Activated T-helper 2 cell treated with anti-CD3 and anti-CD28 coated beads, Interferon-gamma antibody, Interleukin-2, Interleukin-4, amounts not matched to agents 10 μg/mL and 5 μg/mL and 100 μg/mL, durations not matched to agents 14 hours and 24 hours and 36 hours (primary cell): Measurements from ENCODE around the gene TMTC2. TPM values are rescaled to one million over a fixed set of nuclear protein-coding genes. Genes with fewer than 3 reads are reported as not detected.

ENCODE experiments used
- DNase-seq: peaks from one replicate; pipeline ENCODE4 v3.0.0; 2021; ENCODE audit warnings: low spot score
- H3K27ac Mint-ChIP-seq: one replicate; pipeline ENCODE4 v1.8.0; 2021; ENCODE audit warnings: mixed read lengths
- H3K27me3 Mint-ChIP-seq: one replicate; pipeline ENCODE4 v1.8.0; 2021; ENCODE audit warnings: low read depth, mixed read lengths
- H3K36me3 Mint-ChIP-seq: one replicate; pipeline ENCODE4 v1.8.0; 2021; ENCODE audit warnings: low read depth, mixed read lengths
- H3K4me1 Mint-ChIP-seq: one replicate; pipeline ENCODE4 v1.8.0; 2021; ENCODE audit warnings: low read depth, mixed read lengths
- H3K4me3 Mint-ChIP-seq: one replicate; pipeline ENCODE4 v1.8.0; 2021; ENCODE audit warnings: low read depth, mild to moderate bottlenecking, moderate library complexity, mixed read lengths
- H3K9me3 Mint-ChIP-seq: one replicate; pipeline ENCODE4 v1.8.0; 2021; ENCODE audit warnings: mixed read lengths
- intact Hi-C: fragments of 100-400 bp; cut with micrococcal nuclease; formaldehyde crosslinking; loops from one replicate; pipeline ENCODE4 v1.15.1; 2023
- total RNA-seq: library from RNA; stranded (reverse); gene quantifications from 2 replicates; pipeline ENCODE4 v1.2.3, GENCODE V29; 2022

The TMTC2 gene
- total RNA-seq, 1 donor from 2014 or later, result 2.5 TPM

DNA sequence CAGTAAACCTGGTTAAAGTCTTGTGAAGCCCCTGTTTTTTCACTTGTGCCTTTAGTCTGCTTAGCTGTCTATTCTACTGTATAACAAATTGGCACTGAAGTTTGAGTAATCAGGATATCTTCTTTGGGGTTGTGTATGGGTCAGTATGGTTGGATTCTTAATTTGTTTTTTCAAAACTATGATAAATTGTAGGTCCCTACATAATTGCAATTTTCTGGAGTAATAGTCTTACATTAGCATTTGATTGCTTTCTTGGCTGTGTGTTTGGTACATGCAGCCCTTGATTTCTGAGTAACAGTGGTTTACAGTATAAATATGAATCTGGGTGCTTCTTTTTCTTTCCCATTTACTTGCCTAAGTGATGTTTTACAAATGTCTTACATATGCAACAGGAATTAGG is 186.6 kb downstream of the TMTC2 start:
- Mint-ChIP-seq H3K27me3 (no peaks in the 10 kb centered on the region), H3K4me3 (no peak overlapping the region), H3K36me3 (no peaks in the 10 kb centered on the region), H3K9me3 (no peaks in the 10 kb centered on the region), H3K4me1 (peaks cover 4% of the 10 kb centered on the region), H3K27ac (no peak overlapping the region)
- intact Hi-C loops, result no loop called here
- no peak for DNase-seq

DNA sequence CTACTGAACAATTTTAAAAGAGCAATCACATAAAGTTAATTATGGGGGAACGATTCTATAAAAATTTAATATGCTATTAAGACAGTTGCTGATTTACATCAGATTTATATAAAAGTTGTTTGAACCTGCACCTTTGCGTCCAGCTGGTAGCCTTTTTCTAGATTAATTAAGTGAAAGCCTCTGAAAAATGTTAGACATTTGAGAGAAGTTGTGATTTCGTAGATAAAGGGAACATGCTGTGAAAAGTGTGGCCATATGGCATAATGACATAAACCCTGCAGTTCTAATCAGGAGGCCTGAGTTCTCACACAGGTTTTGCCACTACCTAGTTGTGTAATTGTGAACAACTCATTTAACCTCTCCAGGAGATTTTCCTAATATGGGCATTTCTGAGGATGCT is 187.2 kb downstream of the TMTC2 start:
- Mint-ChIP-seq H3K4me3 (no peak overlapping the region), H3K36me3 (no peaks in the 10 kb centered on the region), H3K27ac (no peak overlapping the region), H3K9me3 (no peaks in the 10 kb centered on the region), H3K27me3 (no peaks in the 10 kb centered on the region), H3K4me1 (peaks cover 4% of the 10 kb centered on the region)
- intact Hi-C loops, result no loop called here
- no peak for DNase-seq

DNA sequence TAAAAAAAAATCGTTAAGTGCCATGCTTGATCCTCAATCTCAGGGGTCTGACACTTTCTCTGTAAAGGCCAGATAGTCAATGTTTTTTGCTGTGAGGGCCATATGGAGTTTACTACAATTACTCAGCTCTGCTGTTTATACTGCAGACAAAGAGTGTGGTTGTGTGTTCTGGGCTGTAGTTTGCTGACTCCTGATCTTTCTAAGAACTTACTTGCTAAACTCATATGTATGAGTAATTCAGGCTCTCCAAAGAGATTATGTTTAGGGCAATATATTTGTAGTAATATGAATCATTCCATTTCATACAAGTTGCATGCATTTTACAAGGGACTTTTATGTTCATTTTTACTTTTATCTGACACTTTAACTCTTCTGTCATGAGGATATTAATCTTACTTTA is 188.2 kb downstream of the TMTC2 start:
- DNase-seq, result no peak

DNA sequence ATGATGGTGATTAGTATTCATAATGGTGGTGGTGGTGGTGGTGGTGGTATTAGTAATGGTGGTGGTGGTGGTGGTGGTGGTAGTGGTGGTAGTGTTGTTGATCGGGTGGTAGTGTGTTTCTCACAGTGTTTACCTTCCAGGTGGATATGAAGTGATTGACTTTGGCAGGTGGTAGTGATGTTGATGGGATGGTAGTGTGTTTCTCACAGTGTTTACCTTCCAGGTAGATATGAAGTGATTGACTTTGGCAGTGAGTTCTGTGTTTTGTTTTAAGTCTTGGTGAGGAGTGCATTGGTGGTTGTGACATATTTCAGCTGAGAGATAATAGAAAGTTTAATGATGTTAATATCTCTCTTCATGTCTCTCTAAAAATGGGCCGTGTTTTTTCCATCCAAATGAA is 189.4 kb downstream of the TMTC2 start:
- no peak overlapping the region for H3K4me3 Mint-ChIP-seq
- intact Hi-C loops, result loop anchor here (5.0 kb wide), 1 partner anchor 189 kb away; the partner anchor contains the start of gene TMTC2
- no peaks in the 10 kb centered on the region for H3K27me3 Mint-ChIP-seq
- peaks cover 4% of the 10 kb centered on the region for H3K4me1 Mint-ChIP-seq
- no peak for DNase-seq
- no peaks in the 10 kb centered on the region for H3K36me3 Mint-ChIP-seq
- no peak overlapping the region for H3K27ac Mint-ChIP-seq
- H3K9me3 Mint-ChIP-seq, result no peaks in the 10 kb centered on the region

More for the DNA sequence above, 188.2 kb downstream of the TMTC2 start:
- Mint-ChIP-seq H3K4me1 (peaks cover 4% of the 10 kb centered on the region), H3K27ac (no peak overlapping the region), H3K4me3 (no peak overlapping the region), H3K27me3 (no peaks in the 10 kb centered on the region), H3K9me3 (no peaks in the 10 kb centered on the region), H3K36me3 (no peaks in the 10 kb centered on the region)
- intact Hi-C loops, result loop anchor here (5.0 kb wide), 1 partner anchor 188 kb away; the partner anchor contains the start of gene TMTC2

DNA sequence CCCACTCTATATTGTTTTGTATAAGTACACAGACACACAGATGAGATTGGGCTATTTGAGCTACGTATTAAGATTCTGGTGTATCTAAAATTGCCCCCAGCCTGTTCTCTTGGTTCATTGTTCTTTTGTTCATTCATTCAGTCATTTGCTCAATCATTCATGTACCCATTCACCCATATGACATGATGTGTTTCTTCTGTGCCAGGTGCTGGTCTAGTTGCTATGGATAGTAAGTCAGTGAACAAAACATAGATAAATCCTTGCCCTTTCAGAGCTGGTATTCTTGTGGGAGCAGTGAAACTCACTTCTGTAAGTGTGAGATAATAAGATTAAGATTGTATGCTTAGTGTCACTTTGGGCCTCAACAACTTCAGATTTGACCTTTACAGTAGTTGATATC is 191.3 kb downstream of the TMTC2 start:
- Mint-ChIP-seq H3K4me3 (no peak overlapping the region), H3K9me3 (no peaks in the 10 kb centered on the region), H3K27me3 (no peaks in the 10 kb centered on the region), H3K27ac (no peak overlapping the region), H3K4me1 (peaks cover 2% of the 10 kb centered on the region), H3K36me3 (no peaks in the 10 kb centered on the region)
- intact Hi-C loops, result loop anchor here (5.0 kb wide), 1 partner anchor 191 kb away; the partner anchor contains the start of gene TMTC2
- no peak for DNase-seq

DNA sequence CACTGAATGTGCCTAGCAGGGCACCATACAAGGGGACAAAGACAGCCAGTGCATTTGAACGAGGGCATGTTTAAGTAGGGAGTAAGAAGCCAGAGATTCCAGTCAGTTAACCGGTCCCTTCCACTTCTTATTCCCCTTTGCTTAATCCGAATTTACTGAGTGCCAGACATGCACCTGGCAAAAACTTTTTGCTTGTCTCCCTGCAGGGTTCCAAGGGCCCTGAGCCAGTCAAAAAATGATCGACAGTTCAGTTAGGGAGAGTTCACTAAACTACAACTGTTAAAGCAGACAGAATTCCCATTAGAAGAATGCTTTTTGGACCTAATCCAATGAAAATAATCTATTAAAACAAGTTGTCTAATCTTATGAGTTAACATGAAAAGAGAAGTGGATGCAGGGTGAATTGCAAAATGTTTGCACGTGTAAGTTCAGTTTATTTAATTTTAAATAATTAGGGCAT is 193.8 kb downstream of the TMTC2 start:
- no peak overlapping the region for H3K4me3 Mint-ChIP-seq
- peaks cover 2% of the 10 kb centered on the region for H3K4me1 Mint-ChIP-seq
- no peaks in the 10 kb centered on the region for H3K27me3 Mint-ChIP-seq
- H3K9me3 Mint-ChIP-seq, result no peaks in the 10 kb centered on the region
- no peak for DNase-seq
- no peaks in the 10 kb centered on the region for H3K36me3 Mint-ChIP-seq
- no peak overlapping the region for H3K27ac Mint-ChIP-seq
- intact Hi-C loops, result no loop called here

DNA sequence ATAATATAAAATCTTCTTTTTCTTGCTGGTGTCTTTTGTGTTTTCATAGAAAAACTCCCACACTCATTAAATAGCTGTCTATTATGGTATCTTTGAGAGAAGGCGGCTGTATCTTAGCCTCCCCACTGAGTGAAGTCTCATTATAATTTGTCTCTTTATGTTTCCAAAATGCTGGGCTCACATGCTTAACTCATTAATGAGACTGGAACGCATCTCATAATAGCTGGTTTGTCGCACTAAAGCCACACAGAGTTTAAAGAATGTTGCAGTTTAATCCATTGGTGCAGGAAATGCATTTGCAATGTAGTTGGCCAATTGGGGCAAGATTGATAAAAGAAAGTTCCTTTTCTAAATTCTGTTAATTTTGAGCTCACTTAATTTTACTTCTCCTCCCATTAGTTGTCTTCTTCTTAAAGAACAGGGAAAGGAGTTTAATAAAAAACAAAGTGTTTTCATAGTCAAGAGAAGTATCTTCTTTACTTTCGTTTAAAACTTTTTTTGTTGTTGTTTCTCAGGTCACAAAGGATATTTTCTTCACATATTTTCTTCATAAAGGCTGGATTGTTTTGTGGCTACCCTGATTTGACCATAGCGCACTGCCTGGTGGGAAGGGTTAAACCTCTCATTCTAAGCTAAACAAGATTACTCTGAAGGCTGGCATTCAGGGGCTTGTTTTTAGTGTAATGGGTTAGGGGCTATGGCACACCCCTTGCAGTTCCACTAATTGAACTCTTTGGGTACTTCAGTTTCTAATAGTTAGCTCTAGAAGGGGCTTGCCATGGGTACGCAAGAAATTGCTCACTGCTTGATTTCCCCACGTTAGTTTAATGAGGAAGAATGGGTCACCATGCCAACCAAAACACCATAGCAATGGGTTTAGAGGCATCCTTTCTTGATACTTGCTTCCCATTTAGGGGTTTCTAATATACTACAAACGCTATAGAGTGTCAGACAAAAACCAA is 197.0 kb downstream of the TMTC2 start:
- H3K9me3 Mint-ChIP-seq, result no peaks in the 10 kb centered on the region
- no peaks in the 10 kb centered on the region for H3K36me3 Mint-ChIP-seq
- no peaks in the 10 kb centered on the region for H3K4me1 Mint-ChIP-seq
- H3K27ac Mint-ChIP-seq, result no peak overlapping the region
- intact Hi-C loops, result no loop called here
- no peaks in the 10 kb centered on the region for H3K27me3 Mint-ChIP-seq
- no peak for DNase-seq
- no peak overlapping the region for H3K4me3 Mint-ChIP-seq

DNA sequence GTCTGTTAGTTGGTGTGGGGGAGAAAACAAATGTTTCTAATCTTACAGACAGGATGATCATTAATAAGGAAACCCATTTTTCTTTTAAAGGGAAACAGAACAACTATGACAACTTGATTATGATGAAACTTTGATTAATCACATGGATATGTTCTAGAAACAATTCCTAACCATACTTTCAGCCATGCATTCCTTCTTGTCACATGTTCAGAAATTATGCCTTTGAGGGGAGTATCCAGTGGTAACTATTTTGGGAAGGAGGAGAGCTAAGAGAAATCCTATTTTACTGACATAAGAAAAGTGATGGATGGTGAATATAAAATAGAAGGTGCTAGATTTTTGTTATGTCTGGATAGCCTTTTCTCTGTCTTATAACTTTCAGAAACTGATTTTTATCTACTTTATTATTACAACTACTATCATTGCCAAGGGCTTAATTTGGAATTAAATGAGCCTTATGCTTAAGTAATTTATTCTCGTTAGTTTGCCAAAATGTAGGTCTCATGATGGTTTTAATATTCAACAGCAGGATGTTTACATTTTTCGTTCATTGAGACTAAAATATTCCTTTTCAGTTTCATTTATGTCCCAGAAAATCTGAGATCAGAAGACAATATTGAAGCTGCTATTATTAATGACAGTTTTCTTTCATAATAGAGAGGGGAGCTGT is 200.1 kb downstream of the TMTC2 start:
- Mint-ChIP-seq H3K27me3 (no peaks in the 10 kb centered on the region), H3K27ac (no peak overlapping the region), H3K9me3 (no peaks in the 10 kb centered on the region), H3K4me3 (no peak overlapping the region), H3K36me3 (no peaks in the 10 kb centered on the region), H3K4me1 (no peaks in the 10 kb centered on the region)
- no peak for DNase-seq
- intact Hi-C loops, result no loop called here

DNA sequence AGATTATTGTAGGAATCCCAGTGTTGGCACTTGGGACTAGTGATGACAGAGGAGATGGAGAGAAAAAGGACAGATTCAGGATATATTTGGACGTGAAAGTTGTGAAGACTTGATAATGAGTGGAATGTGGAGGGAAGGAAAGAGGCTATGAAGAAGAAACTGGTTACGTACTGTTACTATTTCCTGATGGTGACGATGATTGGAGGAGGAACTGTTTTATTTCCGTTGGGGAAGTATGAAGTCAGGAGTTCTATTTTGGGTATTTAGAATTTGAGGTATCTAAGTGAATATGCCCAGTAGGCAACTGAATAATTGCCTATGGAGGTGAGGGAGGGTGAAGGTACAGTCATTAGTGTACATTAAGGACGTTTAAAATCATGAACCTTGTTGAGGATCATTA is 207.2 kb downstream of the TMTC2 start:
- intact Hi-C loops, result no loop called here
- H3K27ac Mint-ChIP-seq, result no peak overlapping the region
- H3K36me3 Mint-ChIP-seq, result no peaks in the 10 kb centered on the region
- H3K4me1 Mint-ChIP-seq, result no peaks in the 10 kb centered on the region
- no peak overlapping the region for H3K4me3 Mint-ChIP-seq
- no peaks in the 10 kb centered on the region for H3K27me3 Mint-ChIP-seq
- H3K9me3 Mint-ChIP-seq, result no peaks in the 10 kb centered on the region
- DNase-seq, result no peak

DNA sequence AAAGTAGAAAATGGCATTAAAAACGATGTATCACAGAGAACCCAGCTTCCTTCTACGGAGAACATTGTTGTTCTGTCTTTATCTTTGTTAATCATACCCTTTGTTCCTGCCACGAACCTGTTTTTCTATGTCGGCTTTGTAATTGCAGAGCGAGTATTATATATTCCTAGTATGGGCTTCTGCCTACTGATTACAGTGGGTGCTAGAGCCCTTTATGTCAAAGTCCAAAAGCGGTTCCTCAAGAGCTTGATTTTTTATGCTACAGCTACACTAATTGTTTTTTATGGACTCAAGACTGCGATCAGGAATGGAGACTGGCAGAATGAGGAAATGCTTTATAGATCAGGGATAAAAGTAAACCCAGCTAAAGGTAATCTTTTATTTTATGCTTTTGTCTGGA is 209.6 kb downstream of the TMTC2 start:
- Mint-ChIP-seq H3K27ac (no peak overlapping the region), H3K4me1 (no peaks in the 10 kb centered on the region), H3K9me3 (no peaks in the 10 kb centered on the region)

DNA sequence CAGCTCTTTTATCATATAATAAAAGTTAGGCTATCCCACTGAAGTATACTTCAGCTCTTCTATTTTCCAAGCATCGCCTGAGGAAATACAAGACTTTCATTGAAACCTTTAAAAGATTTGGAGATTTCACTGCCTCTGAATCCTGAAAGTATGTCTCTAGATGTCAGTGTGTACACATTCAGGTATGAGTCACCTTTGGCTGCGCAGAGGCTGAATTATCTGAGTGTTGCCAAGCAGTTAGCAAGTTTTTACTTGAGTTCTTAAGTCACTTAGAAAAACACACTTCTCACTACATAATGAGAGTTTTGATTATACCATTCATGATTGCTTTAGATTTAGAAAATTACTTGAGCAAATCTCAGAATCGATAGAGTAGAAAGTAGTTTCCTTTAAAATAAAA is 210.3 kb downstream of the TMTC2 start:
- H3K27me3 Mint-ChIP-seq, result no peaks in the 10 kb centered on the region
- H3K36me3 Mint-ChIP-seq, result no peaks in the 10 kb centered on the region
- H3K4me3 Mint-ChIP-seq, result no peak overlapping the region
- intact Hi-C loops, result no loop called here
- H3K27ac Mint-ChIP-seq, result no peak overlapping the region
- no peak for DNase-seq
- no peaks in the 10 kb centered on the region for H3K9me3 Mint-ChIP-seq
- no peaks in the 10 kb centered on the region for H3K4me1 Mint-ChIP-seq

More for the DNA sequence above, 209.6 kb downstream of the TMTC2 start:
- no peak for DNase-seq
- no peaks in the 10 kb centered on the region for H3K27me3 Mint-ChIP-seq
- intact Hi-C loops, result no loop called here
- H3K4me3 Mint-ChIP-seq, result no peak overlapping the region
- no peaks in the 10 kb centered on the region for H3K36me3 Mint-ChIP-seq

DNA sequence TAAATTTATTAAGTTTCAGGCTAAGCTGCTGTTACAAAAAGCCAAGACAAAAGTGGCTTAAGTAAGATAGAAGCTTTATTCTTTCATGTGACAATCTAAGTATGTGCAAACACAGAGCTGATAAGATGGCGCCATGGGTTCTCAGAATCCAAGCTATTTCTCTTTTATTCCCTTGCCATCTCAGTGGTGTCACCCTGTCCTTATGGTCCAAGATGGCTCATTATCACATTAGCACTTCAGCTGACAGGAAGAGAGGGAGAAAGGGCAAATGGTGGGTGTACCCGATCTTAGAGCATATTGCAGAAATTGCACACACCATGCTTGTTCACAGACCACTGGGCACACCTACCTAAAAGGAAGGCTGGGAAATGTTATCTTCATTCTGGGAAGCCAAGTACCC is 211.7 kb downstream of the TMTC2 start:
- Mint-ChIP-seq H3K9me3 (no peaks in the 10 kb centered on the region), H3K4me3 (no peak overlapping the region), H3K27ac (no peak overlapping the region), H3K36me3 (no peaks in the 10 kb centered on the region), H3K4me1 (no peaks in the 10 kb centered on the region), H3K27me3 (no peaks in the 10 kb centered on the region)
- intact Hi-C loops, result no loop called here
- DNase-seq, result no peak

DNA sequence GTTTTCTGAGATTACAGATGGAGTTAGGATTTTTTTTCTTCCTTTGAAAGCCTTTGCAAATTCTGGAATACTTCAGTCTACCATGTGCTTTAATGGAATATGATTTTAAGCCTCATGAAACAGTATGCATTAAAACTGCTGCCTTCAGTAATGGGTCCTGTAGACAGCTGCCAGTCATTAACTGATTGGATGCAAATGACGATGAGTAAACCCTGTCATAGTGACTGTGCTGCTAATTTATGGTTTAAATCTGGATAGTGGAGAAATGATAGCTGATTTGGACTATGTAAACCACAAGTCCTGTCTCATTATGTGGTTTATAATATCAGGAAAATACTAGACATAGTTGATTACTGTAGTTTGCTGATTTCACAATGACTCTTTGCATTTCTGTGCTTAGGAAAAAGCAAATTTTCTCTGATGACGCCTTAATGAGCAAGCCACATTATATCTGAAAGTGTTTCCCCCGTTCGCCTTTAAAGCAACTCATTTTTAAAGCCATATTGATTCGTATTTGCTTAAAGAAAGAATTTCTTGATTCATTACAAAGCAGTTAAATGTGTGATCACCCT is 217.6 kb downstream of the TMTC2 start:
- Mint-ChIP-seq H3K9me3 (no peaks in the 10 kb centered on the region), H3K27me3 (no peaks in the 10 kb centered on the region), H3K4me3 (no peak overlapping the region), H3K4me1 (no peaks in the 10 kb centered on the region), H3K36me3 (no peaks in the 10 kb centered on the region), H3K27ac (no peak overlapping the region)
- intact Hi-C loops, result no loop called here
- no peak for DNase-seq
